CD4-positive, alpha-beta T cell (primary cell): ENCODE measurements around the gene COQ5. TPM values are rescaled to one million over a fixed set of nuclear protein-coding genes. Genes with fewer than 3 reads are reported as not detected.

Source experiments
- ATAC-seq: fragments of 200-7000 bp; cut with Tn5 transposase; one replicate; pipeline ENCODE4 v1.10.0; 2022; ENCODE audit warnings: mild to moderate bottlenecking; ENCODE audit not compliant: poor library complexity
- CTCF ChIA-PET: fragments of 350-600 bp; sonication (Branson Sonifier 250); formaldehyde crosslinking; loops from one replicate; lab custom pipeline; 2021; ENCODE audit warnings: antibody characterized with exemption, inconsistent platforms; lab: Charles Lee
- POLR2A ChIA-PET: fragments of 350-600 bp; sonication (Branson Sonifier 250); formaldehyde crosslinking; loops from one replicate; lab custom pipeline; 2021; ENCODE audit warnings: antibody characterized with exemption, inconsistent platforms; lab: Charles Lee
- DNase-seq, 14 experiments: peaks; one replicate each; pipeline ENCODE4 v3.0.0-alpha.2; 2013 to 2020; ENCODE audit warnings: mixed read lengths in 2 of 14
- H3K27ac ChIP-seq, 2 donors: one replicate each; pipeline versions ENCODE4 v1.5.1 to v1.7.0; 2013; ENCODE audit warnings: low read length in 2 of 2, low read depth in 1 of 2, mild to moderate bottlenecking in 1 of 2
- H3K27me3 ChIP-seq, 2 experiments: 1 replicate in 1 of 2; 2 replicates in 1 of 2; pipeline versions ENCODE4 v1.6.1 to v1.7.0; 2013; ENCODE audit warnings: low read length in 2 of 2, control low read depth in 1 of 2, mild to moderate bottlenecking in 1 of 2, moderate library complexity in 1 of 2; ENCODE audit not compliant: insufficient read depth in 2 of 2, control insufficient read depth in 1 of 2
- H3K36me3 ChIP-seq: one replicate; pipeline ENCODE4 v1.6.1; 2013; ENCODE audit warnings: low read length, control low read depth; ENCODE audit not compliant: insufficient read depth
- H3K4me1 ChIP-seq: one replicate; pipeline ENCODE4 v1.6.1; 2013; ENCODE audit warnings: low read length, control low read depth; ENCODE audit not compliant: insufficient read depth
- H3K4me3 ChIP-seq: one replicate; pipeline ENCODE4 v1.5.1; 2013; ENCODE audit warnings: mild to moderate bottlenecking, low read length, moderate library complexity
- H3K9me3 ChIP-seq, 2 experiments: 1 replicate in 1 of 2; 2 replicates in 1 of 2; pipeline versions ENCODE4 v1.6.1 to v1.7.0; 2013; ENCODE audit warnings: low read length in 2 of 2, mild to moderate bottlenecking in 2 of 2, control low read depth in 1 of 2, moderate library complexity in 1 of 2; ENCODE audit not compliant: control insufficient read depth in 1 of 2, insufficient read depth in 1 of 2
- H3K27ac Mint-ChIP-seq: one replicate; pipeline ENCODE4 v1.8.0; 2020; ENCODE audit warnings: mixed read lengths
- H3K27me3 Mint-ChIP-seq: one replicate; pipeline ENCODE4 v1.8.0; 2021; ENCODE audit warnings: mixed read lengths
- H3K36me3 Mint-ChIP-seq: one replicate; pipeline ENCODE4 v1.8.0; 2021; ENCODE audit warnings: low read depth, mixed read lengths
- H3K4me1 Mint-ChIP-seq: one replicate; pipeline ENCODE4 v1.8.0; 2021; ENCODE audit warnings: low read depth, mixed read lengths
- H3K4me3 Mint-ChIP-seq: one replicate; pipeline ENCODE4 v1.8.0; 2020; ENCODE audit warnings: mild to moderate bottlenecking, mixed read lengths
- H3K9me3 Mint-ChIP-seq: one replicate; pipeline ENCODE4 v1.8.0; 2020; ENCODE audit warnings: mixed read lengths
- CTCF ChIP-seq: fragments of 200-600 bp; IDR thresholded peaks from one replicate; pipeline ENCODE4 v1.8.0; 2022; ENCODE audit warnings: antibody characterized with exemption, mild to moderate bottlenecking
- intact Hi-C, 2 experiments: fragments of 100-400 bp; cut with DNase I in 1 of 2; cut with micrococcal nuclease in 1 of 2; formaldehyde crosslinking; loops; one replicate each; pipeline versions ENCODE4 v1.15.1 to v1.9.0; 2023 to 2025; cut with DNase I, micrococcal nuclease
- total RNA-seq, 174 experiments: library from RNA in 2 of 174; stranded (reverse) in 2 of 174; gene quantifications; one replicate each; pipeline ENCODE4 v1.2.3 and lab custom pipeline; 2021 to 2026

Gene COQ5
- total RNA-seq, 2 experiments from 2014 or later, result 6.9 to 7.1 TPM

- TF ChIP-seq CTCF, result no peak
- peaks cover 34% of the 10 kb centered on the region for H3K36me3 Mint-ChIP-seq
- H3K4me1 Mint-ChIP-seq, result peaks cover 35% of the 10 kb centered on the region
- Histone ChIP-seq H3K27me3 (no peaks in the 10 kb centered on the region), H3K4me3 (no peak overlapping the region), H3K9me3 (no peaks in the 10 kb centered on the region), H3K4me1 (peaks cover 52% of the 10 kb centered on the region), H3K36me3 (peaks cover 59% of the 10 kb centered on the region), H3K27ac (no peak overlapping the region)
- peak overlapping the region; percentile 68 for H3K27ac Mint-ChIP-seq
- CTCF ChIA-PET, result no interaction called here
- H3K9me3 Mint-ChIP-seq, result no peaks in the 10 kb centered on the region
- H3K27me3 Mint-ChIP-seq, result no peaks in the 10 kb centered on the region
- DNase-seq (no peak), ATAC-seq (no peak)
- H3K4me3 Mint-ChIP-seq, result no peak overlapping the region
- POLR2A ChIA-PET, result no interaction called here
- intact Hi-C loops, result no loop called here
These were observed 15.7 kb upstream of the COQ5 start for GRCh38 chr12:120544691-120545090.

- ATAC-seq, result no peak
- CTCF ChIA-PET, result no interaction called here
These were observed 13.2 kb upstream of the COQ5 start for GRCh38 chr12:120542166-120542565.

GRCh38 chr12:120540445-120540844, 11.5 kb upstream of the COQ5 start:
- H3K4me3 Mint-ChIP-seq, result peak overlapping the region; percentile 46
- peaks cover 76% of the 10 kb centered on the region for H3K36me3 Mint-ChIP-seq
- POLR2A ChIA-PET, result interaction anchor here (2.0 kb wide), 1 partner anchor 21 kb away, joined by 5 read pairs; no protein-coding TSS in a partner anchor

More at GRCh38 chr12:120542166-120542565, 13.2 kb upstream of the COQ5 start:
- Mint-ChIP-seq H3K36me3 (peaks cover 58% of the 10 kb centered on the region), H3K4me3 (no peak overlapping the region), H3K9me3 (no peaks in the 10 kb centered on the region), H3K27me3 (no peaks in the 10 kb centered on the region), H3K4me1 (peaks cover 60% of the 10 kb centered on the region), H3K27ac (peak overlapping the region; percentile 20)
- peaks cover 46% of the 10 kb centered on the region for H3K36me3 ChIP-seq
- H3K4me3 ChIP-seq, result no peak overlapping the region
- intact Hi-C loops, result no loop called here
- H3K4me1 ChIP-seq, result peaks cover 63% of the 10 kb centered on the region
- H3K27ac ChIP-seq, result no peak overlapping the region
- no peak for TF ChIP-seq CTCF
- H3K27me3 ChIP-seq, result no peaks in the 10 kb centered on the region
- POLR2A ChIA-PET, result no interaction called here
- H3K9me3 ChIP-seq, result no peaks in the 10 kb centered on the region
- DNase-seq, result no peak

More at GRCh38 chr12:120540445-120540844, 11.5 kb upstream of the COQ5 start:
- peaks cover 30% of the 10 kb centered on the region for H3K36me3 ChIP-seq
- ATAC-seq (no peak), DNase-seq (no peak)
- no peak for TF ChIP-seq CTCF
- no peaks in the 10 kb centered on the region for H3K9me3 ChIP-seq
- no peaks in the 10 kb centered on the region for H3K9me3 Mint-ChIP-seq
- no peak overlapping the region for H3K4me3 ChIP-seq
- H3K27ac ChIP-seq, result no peak overlapping the region
- H3K4me1 ChIP-seq, result peaks cover 76% of the 10 kb centered on the region
- H3K4me1 Mint-ChIP-seq, result peaks cover 77% of the 10 kb centered on the region
- peak overlapping the region; percentile 24 for H3K27ac Mint-ChIP-seq
- no peaks in the 10 kb centered on the region for H3K27me3 ChIP-seq
- CTCF ChIA-PET, result no interaction called here
- H3K27me3 Mint-ChIP-seq, result no peaks in the 10 kb centered on the region
- intact Hi-C loops, result no loop called here
